DMS153 treated with DMSO at 0.1 percent for 48 hours (cell line): ENCODE data around the gene ANO7.

Experiments
- DNase-seq: peaks from one replicate; lab custom pipeline; 2025; ENCODE audit not compliant: unreplicated experiment; lab: John Stamatoyannopoulos, UW

ANO7 gene

GRCh38 chr2:241157841-241158545 is 30.5 kb upstream of the ANO7 start:
- no peak for DNase-seq

- no peak for DNase-seq
These were observed 30.0 kb upstream of the ANO7 start for GRCh38 chr2:241158546-241158900.

- no peak for DNase-seq
These were observed 29.4 kb upstream of the ANO7 start for GRCh38 chr2:241159116-241159515.

- no peak for DNase-seq
These were observed 28.2 kb upstream of the ANO7 start for GRCh38 chr2:241160318-241160717.

GRCh38 chr2:241161646-241162281 is 26.7 kb upstream of the ANO7 start:
- DNase-seq = no peak

- no peak for DNase-seq
These were observed 24.8 kb upstream of the ANO7 start for GRCh38 chr2:241163601-241164118.

GRCh38 chr2:241168366-241168765 is 20.1 kb upstream of the ANO7 start:
- DNase-seq = no peak

- DNase-seq = no peak
These were observed 14.9 kb upstream of the ANO7 start for GRCh38 chr2:241173557-241173956.

GRCh38 chr2:241177526-241178334 is 10.7 kb upstream of the ANO7 start:
- DNase-seq = no peak

- no peak for DNase-seq
These were observed 9.5 kb upstream of the ANO7 start for GRCh38 chr2:241178961-241179360.

GRCh38 chr2:241179899-241180298 is 8.6 kb upstream of the ANO7 start:
- DNase-seq = no peak

- no peak for DNase-seq
These were observed 8.0 kb upstream of the ANO7 start for GRCh38 chr2:241180495-241180894.

- DNase-seq = no peak
These were observed 6.4 kb upstream of the ANO7 start for GRCh38 chr2:241182126-241182525.

GRCh38 chr2:241182531-241183133 is 5.8 kb upstream of the ANO7 start:
- no peak for DNase-seq

GRCh38 chr2:241183221-241183620 is 5.3 kb upstream of the ANO7 start:
- DNase-seq = no peak

GRCh38 chr2:241184901-241185300 is 3.6 kb upstream of the ANO7 start:
- DNase-seq = no peak

- no peak for DNase-seq
These were observed 2.5 kb upstream of the ANO7 start for GRCh38 chr2:241185961-241186360.

- DNase-seq = no peak
These were observed 1.2 kb upstream of the ANO7 start for GRCh38 chr2:241187101-241187917.

GRCh38 chr2:241187918-241188234 is 601 bp upstream of the ANO7 start:
- no peak for DNase-seq

- no peak for DNase-seq
These were observed 797 bp downstream of the ANO7 start for GRCh38 chr2:241189093-241189855.
